Body of pancreas (tissue), 4 donors: ENCODE data around the gene MYO10. TPM values are rescaled to one million over a fixed set of nuclear protein-coding genes. Genes with fewer than 3 reads are reported as not detected.

ENCODE experiments used
- ATAC-seq: fragments of 150-250 bp; one replicate; pipeline ENCODE4 v1.9.1; 2016
- DNase-seq, 4 donors: peaks; one replicate each; pipeline ENCODE4 v3.0.0-alpha.2; 2019
- H3K27ac ChIP-seq, 4 donors: fragments of 200-600 bp; sonication (generic); 1 replicate in 3 of 4; 2 replicates in 1 of 4; pipeline versions ENCODE4 v1.5.1 to v1.6.1; 2016 to 2019; ENCODE audit warnings: mild to moderate bottlenecking in 1 of 4, mixed read lengths in 1 of 4, moderate library complexity in 1 of 4
- H3K27me3 ChIP-seq, 2 donors: fragments of 200-600 bp; sonication (generic); one replicate each; pipeline ENCODE4 v1.6.0; 2016; ENCODE audit warnings: mild to moderate bottlenecking in 1 of 2
- H3K36me3 ChIP-seq, 2 donors: fragments of 200-600 bp; sonication (generic); replicated peaks in 1 of 2; 2 replicates each; pipeline ENCODE4 v1.5.1; 2016; ENCODE audit warnings: low read depth in 2 of 2; ENCODE audit not compliant: insufficient read depth in 1 of 2
- H3K4me1 ChIP-seq: fragments of 200-600 bp; sonication (generic); one replicate; pipeline ENCODE4 v1.6.0; 2016
- H3K4me3 ChIP-seq, 2 donors: fragments of 200-600 bp; sonication (generic); 1 replicate in 1 of 2; 2 replicates in 1 of 2; pipeline ENCODE4 v1.5.1; 2016 to 2019
- H3K9me3 ChIP-seq, 3 donors: fragments of 200-600 bp; sonication (generic); 1 replicate in 2 of 3; 2 replicates in 1 of 3; pipeline ENCODE4 v1.5.1; 2016
- CTCF ChIP-seq, 7 experiments: fragments of 450-650 bp in 4 of 7; fragments of 200-600 bp in 3 of 7; sonication (generic) in 3 of 7; IDR thresholded peaks; one replicate each; pipeline ENCODE4 v1.5.1; 2016 to 2019; ENCODE audit warnings: antibody characterized with exemption in 7 of 7
- POLR2A ChIP-seq, 3 donors: fragments of 450-650 bp; IDR thresholded peaks; one replicate each; pipeline ENCODE4 v1.6.1; 2016; ENCODE audit warnings: antibody characterized with exemption in 3 of 3, mild to moderate bottlenecking in 2 of 3
- WGBS, 2 donors: methylation state at CpG; one replicate each; pipeline ENCODE4 v1.1.5; 2017; 5-methylcytosine and 5-hydroxymethylcytosine counted together
- intact Hi-C: fragments of 100-400 bp; cut with DNase I; formaldehyde crosslinking; loops from one replicate; pipeline ENCODE4 v1.15.1; 2023
- total RNA-seq, 2 donors: library from RNA; depleted of rRNA; stranded (reverse); fragments of >200 nt; gene quantifications; one replicate each; pipeline ENCODE4 v1.1.0, GENCODE V29; 2016

Gene MYO10
- total RNA-seq, 2 donors from 2014 or later, result 35.8 to 162 TPM

GRCh38 chr5:16681876-16682275 lies 254.2 kb downstream of the MYO10 start:
- no peak for ATAC-seq
- peaks cover 15 to 20% of the 10 kb centered on the region in 2 donors for H3K36me3 ChIP-seq
- no peak for TF ChIP-seq CTCF (IDR thresholded peaks at IDR 0.05)
- no peak for TF ChIP-seq POLR2A (IDR thresholded peaks at IDR 0.05)
- intact Hi-C loops, result no loop called here
- H3K4me1 ChIP-seq, result peaks cover 13% of the 10 kb centered on the region
- no peak overlapping the region for H3K27ac ChIP-seq
- no peak for DNase-seq
- no peak overlapping the region for H3K4me3 ChIP-seq
- no peaks in the 10 kb centered on the region for H3K27me3 ChIP-seq
- WGBS, 2 donors, result 86 to 88% methylated on average over 13 of the region's 13 CpGs
- H3K9me3 ChIP-seq, result no peaks in the 10 kb centered on the region

DNA sequence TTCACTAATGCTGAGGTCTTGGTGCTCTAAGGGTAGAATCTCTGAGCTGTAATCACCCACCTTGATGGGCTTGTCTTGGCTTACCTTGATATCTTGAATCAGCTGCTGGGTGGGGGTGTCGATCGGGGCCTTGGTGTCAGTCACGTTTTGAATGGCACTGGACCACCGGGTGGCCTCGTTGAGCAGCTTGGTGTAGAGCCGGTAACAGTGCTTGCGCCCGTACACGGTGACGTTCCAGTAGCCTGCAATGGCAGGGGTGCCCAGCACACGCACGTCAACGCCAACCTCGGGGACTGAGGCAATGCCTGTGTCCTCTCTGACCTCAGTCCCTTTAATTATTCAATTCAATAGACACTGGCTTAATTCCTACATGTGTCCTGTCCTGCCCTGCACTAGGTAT lies 256.2 kb downstream of the MYO10 start:
- WGBS, 2 donors, result 82% methylated on average over 12 to 14 of the region's 14 CpGs
- Histone ChIP-seq H3K4me3 (no peak overlapping the region), H3K27ac (no peak overlapping the region), H3K36me3 (peaks cover 15 to 27% of the 10 kb centered on the region in 2 donors), H3K27me3 (no peaks in the 10 kb centered on the region), H3K4me1 (peaks cover 13% of the 10 kb centered on the region), H3K9me3 (no peaks in the 10 kb centered on the region)
- DNase-seq (no peak), ATAC-seq (no peak)
- TF ChIP-seq POLR2A (IDR thresholded peaks at IDR 0.05), result no peak
- no peak for TF ChIP-seq CTCF (IDR thresholded peaks at IDR 0.05)
- intact Hi-C loops, result no loop called here

DNA sequence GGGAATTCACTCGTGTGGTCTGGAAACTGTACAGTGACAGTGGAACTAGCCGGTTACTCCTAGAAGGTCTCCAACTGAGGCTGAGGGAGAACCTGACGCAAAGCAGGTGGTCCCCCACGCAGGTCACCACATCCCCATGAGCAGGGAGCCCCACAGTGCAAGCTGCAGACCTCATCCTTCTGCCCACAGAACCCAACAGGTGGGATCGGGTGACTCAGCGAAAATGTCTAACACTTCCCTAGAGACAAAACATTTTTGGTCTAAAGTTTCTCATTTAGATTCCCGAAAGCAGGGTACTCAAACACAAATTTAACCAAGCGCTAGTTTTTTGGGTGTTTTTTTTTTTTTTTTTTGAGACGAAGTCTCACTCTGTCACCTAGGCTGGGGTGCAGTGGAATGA lies 256.9 kb downstream of the MYO10 start:
- no peak overlapping the region for H3K4me3 ChIP-seq
- DNase-seq (no peak), ATAC-seq (no peak)
- intact Hi-C loops, result no loop called here
- peaks cover 13% of the 10 kb centered on the region for H3K4me1 ChIP-seq
- peaks cover 15 to 31% of the 10 kb centered on the region in 2 donors for H3K36me3 ChIP-seq
- no peaks in the 10 kb centered on the region for H3K9me3 ChIP-seq
- no peak overlapping the region for H3K27ac ChIP-seq
- WGBS, 2 donors, result 92 to 94% methylated on average over 6 to 9 of the region's 9 CpGs
- TF ChIP-seq POLR2A (IDR thresholded peaks at IDR 0.05) (no peak), CTCF (IDR thresholded peaks at IDR 0.05) (no peak)
- H3K27me3 ChIP-seq, result no peaks in the 10 kb centered on the region

DNA sequence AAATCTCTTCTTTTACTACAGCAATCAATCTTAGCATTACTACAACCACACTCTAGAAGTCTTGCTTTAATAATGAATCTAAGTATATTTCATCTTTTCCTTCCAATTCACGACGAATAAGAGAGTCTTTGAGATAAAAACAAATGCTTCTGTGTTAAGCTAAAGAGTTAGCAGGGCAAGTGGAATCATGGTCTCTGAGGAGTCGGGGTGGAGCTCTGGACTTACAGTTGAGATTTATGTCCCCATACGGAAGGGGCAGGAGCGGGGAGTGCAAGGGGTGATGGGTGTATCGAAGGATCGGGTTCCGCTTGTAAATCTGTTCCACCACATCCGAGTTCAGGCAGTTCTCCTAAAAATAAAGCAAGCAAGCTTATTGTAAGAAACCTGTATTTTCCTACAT lies 260.3 kb downstream of the MYO10 start:
- no peak for ATAC-seq
- DNase-seq, result no peak
- H3K4me3 ChIP-seq, result no peak overlapping the region
- no peaks in the 10 kb centered on the region for H3K27me3 ChIP-seq
- TF ChIP-seq POLR2A (IDR thresholded peaks at IDR 0.05) (no peak), CTCF (IDR thresholded peaks at IDR 0.05) (no peak)
- WGBS, 2 donors, result 87 to 89% methylated on average over 9 of the region's 9 CpGs
- H3K27ac ChIP-seq, result no peak overlapping the region
- H3K36me3 ChIP-seq, result peaks cover 0 to 31% of the 10 kb centered on the region in 2 donors
- H3K4me1 ChIP-seq, result peaks cover 26% of the 10 kb centered on the region
- H3K9me3 ChIP-seq, result no peaks in the 10 kb centered on the region
- intact Hi-C loops, result no loop called here

- no peak for TF ChIP-seq CTCF (IDR thresholded peaks at IDR 0.05)
- no peak for TF ChIP-seq POLR2A (IDR thresholded peaks at IDR 0.05)
- 82 to 85% methylated on average over 5 to 8 of the region's 8 CpGs for WGBS, 2 donors
- DNase-seq, result no peak
- intact Hi-C loops, result no loop called here
- ATAC-seq, result no peak
- Histone ChIP-seq H3K4me3 (no peak overlapping the region), H3K9me3 (no peaks in the 10 kb centered on the region), H3K27ac (no peak overlapping the region), H3K4me1 (peaks cover 36% of the 10 kb centered on the region), H3K27me3 (no peaks in the 10 kb centered on the region), H3K36me3 (peaks cover 0 to 26% of the 10 kb centered on the region in 2 donors)
These were observed 261.3 kb downstream of the MYO10 start for GRCh38 chr5:16674750-16675149.
